ENCODE results near the gene USP13.

DNA sequence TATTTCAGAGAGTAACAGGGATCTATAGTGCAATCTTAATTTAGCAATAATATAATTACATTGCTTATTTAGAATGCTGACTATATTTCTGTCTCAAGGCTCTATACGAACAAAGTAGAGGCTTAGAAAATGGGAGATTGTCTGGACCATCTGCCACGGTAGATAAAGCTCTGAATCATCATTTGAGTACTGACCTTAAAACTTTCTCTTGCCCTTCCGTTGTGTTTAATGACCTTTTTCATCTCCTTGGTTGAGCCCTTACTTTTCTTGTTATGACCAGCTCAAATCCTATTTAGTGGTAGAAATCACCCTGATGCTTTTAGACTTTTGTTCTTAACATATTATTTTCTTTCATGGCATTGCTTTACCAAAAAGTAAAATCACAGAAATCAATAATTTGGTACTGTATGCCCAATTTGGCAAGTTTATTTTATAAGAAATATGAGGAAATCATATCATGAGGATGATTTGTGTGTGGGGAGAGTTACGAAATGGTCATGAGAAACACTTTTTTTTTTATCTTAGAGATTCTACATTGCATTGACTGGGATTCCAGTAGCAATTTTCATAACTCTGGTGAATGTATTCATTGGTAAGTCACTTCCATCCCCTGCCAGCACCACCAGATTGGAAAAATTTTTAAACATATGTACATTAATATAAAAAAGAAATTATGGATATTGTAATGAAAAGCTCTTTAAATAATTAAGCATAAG, 37.2 kb upstream of the USP13 start:
- TF ChIP-seq POLR2A (IDR thresholded peaks at IDR 0.05; ENCODE audit: low read depth, low read length) (no peak), PAX5 (IDR thresholded peaks at IDR 0.05; ENCODE audit: insufficient read depth, low read length, severe bottlenecking) (no peak), TAF1 (IDR thresholded peaks at IDR 0.05; ENCODE audit: low read depth, low read length) (no peak), POLR2AphosphoS5 (IDR thresholded peaks at IDR 0.05; ENCODE audit: low read depth, low read length) (no peak), SPI1 (IDR thresholded peaks at IDR 0.05; ENCODE audit: low read depth, low read length) (no peak), POU2F2 (IDR thresholded peaks at IDR 0.05; ENCODE audit: low read depth, low read length) (no peak)

All from GM12891 (cell line).